ENCODE results near the gene HAUS8.
"Not testable (repeated sequence)": the region's sequence is repeated elsewhere in the genome, so short reads cannot be mapped to it uniquely, and the experiment has no call there.

Gene HAUS8

GRCh38 chr19:17035842-17036424, 39.3 kb downstream of the HAUS8 start:
- no peak for DNase-seq (ENCODE audit: low read depth, low spot score)

DNA sequence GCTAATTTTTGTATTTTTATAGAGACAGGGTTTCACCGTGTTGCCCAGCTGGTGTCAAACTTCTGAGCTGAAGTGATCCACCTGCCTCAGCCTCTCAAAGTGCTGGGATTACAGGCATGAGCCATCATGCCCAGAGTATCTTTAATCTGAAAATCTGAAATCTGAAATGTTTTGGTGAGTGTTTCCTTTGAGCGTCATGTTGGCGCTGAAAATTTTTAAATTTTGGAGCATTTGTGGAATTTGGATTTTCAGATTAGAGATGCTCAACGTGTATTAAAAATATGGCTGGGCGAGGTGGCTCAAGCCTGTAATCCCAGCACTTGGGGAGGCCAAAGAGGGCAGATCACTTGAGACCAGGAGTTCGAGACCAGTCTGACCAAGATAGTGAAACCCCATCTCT, 43.5 kb downstream of the HAUS8 start:
- no peak for DNase-seq (ENCODE audit: low read depth, low spot score)

DNA sequence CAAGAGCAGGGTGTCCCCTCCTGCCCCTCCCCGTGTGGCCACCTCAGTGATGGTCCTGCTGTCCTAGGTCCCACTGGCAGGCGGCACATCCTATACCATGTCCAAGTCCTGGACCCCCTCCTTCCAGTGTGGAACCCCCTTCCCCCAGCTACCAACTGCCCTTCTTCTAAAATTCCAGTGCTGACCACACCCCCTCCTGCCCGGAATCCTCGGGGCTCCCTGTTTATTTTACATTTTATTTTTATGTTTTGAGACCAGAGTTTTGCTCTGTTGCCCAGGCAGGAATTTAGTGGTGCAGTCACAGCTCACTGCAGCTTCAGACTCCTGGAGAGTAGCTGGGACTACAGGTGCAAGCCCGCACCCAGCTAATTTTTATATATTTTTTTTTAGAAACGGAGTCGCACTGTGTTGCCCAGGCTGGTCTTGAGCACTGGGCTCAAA, 47.7 kb downstream of the HAUS8 start:
- DNase-seq (ENCODE audit: low read depth, low spot score) = no peak

GRCh38 chr19:17026706-17027534, 48.3 kb downstream of the HAUS8 start, which contains the start of gene CPAMD8:
CPAMD8 (minus strand) TSS chr19:17026810; CDS start chr19:17026642, 168 bp downstream.
- no peak for DNase-seq (ENCODE audit: low read depth, low spot score)

DNA sequence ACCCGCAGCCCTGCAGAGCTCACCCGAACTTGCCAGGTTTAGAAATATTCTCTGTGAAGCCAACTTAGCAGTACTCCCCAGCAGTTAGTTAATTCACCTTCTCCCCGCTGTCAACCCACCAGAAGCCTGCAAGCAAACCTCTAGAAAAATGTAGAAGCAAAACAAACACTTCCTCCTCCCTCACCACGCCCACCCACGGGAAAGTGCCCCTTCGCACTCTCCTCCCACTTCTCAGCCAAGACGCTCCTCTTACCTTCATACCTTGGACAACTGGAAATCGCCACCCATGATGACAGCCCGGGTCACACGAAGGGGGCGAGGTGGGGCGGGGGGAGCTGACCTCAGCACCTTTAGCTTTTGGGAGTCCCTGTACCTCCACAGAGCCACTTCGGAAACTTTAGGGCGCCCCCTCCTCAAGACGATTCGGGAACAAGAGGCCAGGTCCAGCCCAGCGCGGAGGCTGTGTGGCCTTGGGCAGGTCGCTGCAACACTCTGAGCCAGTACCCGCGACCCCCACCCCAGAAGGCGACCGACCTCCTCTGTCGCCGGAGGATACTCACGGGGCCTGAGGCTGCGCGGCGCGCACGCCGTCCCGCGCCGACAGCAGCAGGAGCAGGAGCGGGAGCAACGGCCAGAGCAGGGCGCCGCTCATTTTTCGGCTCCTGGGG, 49.1 kb downstream of the HAUS8 start:
- no peak for DNase-seq (ENCODE audit: low read depth, low spot score)

DNA sequence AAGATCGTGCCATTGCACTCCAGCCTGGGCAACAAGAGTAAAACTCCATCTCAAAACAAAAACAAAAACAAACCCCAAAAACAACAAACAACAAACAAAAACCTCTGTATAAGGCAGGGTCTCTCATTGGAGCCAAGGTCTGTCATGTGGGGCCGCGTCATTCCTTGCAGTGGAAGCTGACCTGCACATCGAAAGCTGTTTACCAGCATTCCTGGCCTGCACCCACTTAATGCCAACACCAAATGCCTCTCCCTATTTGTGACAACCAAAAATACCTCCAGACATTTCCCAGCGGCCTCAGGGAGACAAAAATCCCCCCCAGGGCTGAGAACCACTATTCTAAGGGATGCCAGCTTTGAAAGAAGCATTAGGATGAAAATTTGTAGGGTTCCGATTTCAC, 49.9 kb downstream of the HAUS8 start:
- no peak for DNase-seq (ENCODE audit: low read depth, low spot score)

DNA sequence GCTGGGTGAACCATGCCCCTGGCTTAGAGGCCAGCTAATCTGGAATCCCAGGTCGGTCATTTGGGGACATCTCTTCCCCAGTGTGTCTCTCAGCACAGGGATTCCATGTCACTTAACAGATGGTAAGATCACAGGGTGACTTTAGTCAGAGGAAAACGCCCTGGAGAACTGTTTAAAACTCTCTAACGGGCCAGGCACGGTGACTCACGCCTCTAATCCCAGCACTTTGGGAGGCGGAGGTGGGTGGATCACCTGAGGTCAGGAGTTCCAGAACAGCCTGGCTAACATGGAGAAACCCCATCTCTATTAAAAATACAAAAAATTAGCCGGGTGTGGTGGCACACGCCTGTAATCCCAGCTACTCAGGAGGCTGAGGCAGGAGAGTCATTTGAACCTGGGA, 50.3 kb downstream of the HAUS8 start:
- not testable (repeated sequence) for DNase-seq (ENCODE audit: low read depth, low spot score)

- DNase-seq (ENCODE audit: low read depth, low spot score) = no peak
Measured at GRCh38 chr19:17023805-17024204, 51.4 kb downstream of the HAUS8 start.

DNA sequence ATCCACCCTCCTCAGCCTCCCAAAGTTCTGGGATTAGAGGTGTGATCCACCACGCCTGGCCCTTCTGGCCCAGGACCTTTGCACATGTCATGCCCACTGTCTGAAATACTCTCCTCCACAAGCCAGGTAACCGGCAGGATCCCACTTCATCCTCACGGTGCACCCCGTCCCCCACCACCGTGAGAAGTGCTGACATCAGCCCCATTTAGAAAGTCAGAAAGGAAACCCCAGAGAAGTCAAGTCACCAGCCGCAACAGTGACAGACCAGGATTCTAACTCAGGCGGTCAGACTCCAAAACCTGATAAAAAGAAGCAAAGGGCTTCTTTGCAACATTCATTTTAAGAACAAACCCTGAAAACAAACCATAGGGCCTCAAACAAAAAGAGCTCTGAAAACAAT, 52.5 kb downstream of the HAUS8 start:
- DNase-seq (ENCODE audit: low read depth, low spot score) = no peak

- no peak for DNase-seq (ENCODE audit: low read depth, low spot score)
Measured at GRCh38 chr19:17021793-17022590, 53.3 kb downstream of the HAUS8 start.

DNA sequence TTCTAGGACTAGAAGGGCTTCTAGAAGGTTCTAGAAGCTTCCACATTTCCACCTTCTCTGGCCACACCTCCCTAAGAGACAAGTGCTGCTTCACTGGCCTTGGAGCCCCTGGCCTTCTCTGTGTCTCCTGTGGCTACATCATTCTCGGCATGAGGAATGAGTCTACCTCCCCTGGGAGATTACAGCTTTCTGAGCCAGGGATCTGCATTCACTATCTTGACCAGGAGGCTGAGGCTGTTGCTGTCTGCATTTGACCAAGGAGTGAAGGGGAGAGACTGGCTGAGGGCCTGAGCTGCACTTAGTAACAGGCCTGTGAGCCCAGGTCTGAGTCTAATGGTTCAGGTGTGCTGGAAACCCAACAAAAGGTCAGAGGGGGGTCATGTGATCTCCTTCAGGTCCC, 53.9 kb downstream of the HAUS8 start:
- DNase-seq (ENCODE audit: low read depth, low spot score) = no peak

DNA sequence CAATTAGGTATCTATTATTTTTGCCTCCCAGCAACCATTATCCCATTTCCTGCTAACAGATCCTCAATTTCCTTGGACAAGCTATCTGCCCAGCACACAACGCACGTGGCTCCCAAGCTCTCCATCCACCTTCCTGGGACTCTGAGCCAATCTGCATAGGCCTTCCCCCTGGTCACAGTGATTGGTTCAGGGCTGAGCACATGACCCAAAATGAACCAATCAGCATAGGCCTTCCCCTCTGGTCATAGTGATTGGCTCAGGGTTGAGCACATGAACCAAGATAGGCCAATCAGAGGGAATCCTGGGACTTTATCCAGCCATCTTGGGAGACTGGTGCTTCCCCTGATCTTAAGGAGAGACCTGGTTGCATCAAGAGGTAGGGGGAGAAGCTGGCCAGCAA, 54.4 kb downstream of the HAUS8 start:
- no peak for DNase-seq (ENCODE audit: low read depth, low spot score)

GRCh38 chr19:17020385-17020784, 54.9 kb downstream of the HAUS8 start:
- DNase-seq (ENCODE audit: low read depth, low spot score) = no peak

- DNase-seq (ENCODE audit: low read depth, low spot score) = not testable (repeated sequence)
Measured at GRCh38 chr19:17014212-17014861, 60.9 kb downstream of the HAUS8 start.

DNA sequence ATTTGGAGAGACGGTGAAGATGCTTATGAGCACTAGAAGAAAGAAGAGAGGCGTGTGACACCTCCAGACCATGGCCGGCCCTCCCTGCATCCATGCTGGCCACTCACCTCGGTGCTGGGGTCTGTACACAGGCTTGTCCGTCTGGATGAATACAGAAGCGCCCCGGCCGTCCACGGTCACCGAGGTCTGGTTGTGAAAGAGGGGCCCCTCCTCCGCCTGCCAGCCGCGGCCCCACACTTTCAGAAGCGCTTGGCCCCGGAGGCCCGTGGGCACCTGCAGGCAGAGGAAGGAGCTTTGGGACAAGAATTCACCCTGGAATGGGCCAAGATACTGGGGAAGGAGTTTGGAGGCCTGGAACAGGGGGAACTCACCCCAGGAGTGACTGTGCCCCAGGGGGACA, 63.8 kb downstream of the HAUS8 start:
- no peak for DNase-seq (ENCODE audit: low read depth, low spot score)

DNA sequence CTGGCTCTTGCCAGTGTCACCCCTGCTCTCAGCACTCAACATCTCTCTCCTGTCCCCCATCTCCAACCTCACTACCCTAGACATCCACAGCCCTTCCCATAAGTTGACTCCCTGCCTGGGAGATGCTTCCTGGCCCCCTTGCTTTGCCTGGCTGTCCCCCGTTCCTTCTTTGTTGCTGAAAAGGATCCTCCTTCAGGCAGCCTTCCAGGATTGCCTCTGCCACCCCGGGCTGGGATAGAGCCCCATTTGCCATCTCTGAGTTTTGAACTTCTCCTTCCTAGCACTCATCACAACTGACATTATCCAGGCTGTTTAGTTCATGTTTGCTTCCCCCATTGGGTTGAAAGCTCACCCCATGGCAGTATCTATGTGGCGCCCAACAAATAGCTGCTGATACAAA, 68.7 kb downstream of the HAUS8 start:
- no peak for DNase-seq (ENCODE audit: low read depth, low spot score)

- no peak for DNase-seq (ENCODE audit: low read depth, low spot score)
Measured at GRCh38 chr19:17005000-17005399, 70.3 kb downstream of the HAUS8 start.

- DNase-seq (ENCODE audit: low read depth, low spot score) = no peak
Measured at GRCh38 chr19:17004386-17004785, 70.9 kb downstream of the HAUS8 start.

GRCh38 chr19:17002455-17002854, 72.8 kb downstream of the HAUS8 start:
- no peak for DNase-seq (ENCODE audit: low read depth, low spot score)

DNA sequence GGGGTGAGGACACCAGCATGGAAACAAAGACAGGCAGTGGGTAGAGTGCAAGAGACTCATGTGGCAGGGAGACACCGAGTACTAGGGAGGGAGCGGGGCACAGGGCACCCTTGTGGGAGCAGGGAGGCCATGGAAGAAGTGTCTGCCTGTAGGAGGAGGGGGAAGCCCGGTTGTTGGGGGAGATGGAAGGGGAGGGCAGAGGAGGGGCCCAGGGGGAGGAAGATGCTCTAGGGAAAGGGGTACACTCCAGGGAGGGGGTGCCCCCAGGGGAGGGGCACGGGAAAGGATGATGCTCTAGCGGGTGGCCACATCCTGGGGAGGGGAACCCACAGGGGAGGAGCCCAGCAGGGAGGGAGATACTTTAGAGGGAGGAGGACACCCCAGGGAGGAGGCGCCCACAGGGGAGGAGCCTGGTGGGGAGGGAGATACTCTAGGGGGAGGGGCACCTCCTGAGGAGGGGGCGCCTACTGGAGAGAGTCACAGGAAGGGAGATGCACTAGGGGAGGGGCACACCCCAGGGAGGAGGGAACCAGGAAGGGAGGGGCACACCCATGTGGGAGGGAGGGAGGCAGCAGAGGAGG, 73.6 kb downstream of the HAUS8 start:
- no peak for DNase-seq (ENCODE audit: low read depth, low spot score)
